Measurements from ENCODE around the gene DCUN1D3.

DNA sequence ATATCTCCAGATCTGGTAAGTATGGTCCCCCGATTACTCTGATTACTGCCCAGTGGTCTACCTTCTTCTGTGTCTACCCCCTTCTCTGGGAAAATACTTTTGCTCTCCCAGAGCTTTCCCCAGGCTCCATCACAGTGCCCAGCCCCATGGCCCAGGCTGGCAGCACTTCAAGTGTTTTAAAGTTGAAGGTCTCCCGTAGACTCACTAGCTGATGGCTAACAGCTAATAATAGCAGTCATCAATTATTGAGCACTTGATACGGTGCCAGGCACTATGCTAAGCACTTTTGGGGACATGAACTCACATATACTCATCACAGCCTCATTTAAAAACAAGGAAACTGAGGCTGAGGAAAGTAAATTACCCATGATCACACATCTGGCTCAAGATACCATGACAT lies 33.4 kb downstream of the DCUN1D3 start:
- TF ChIP-seq, protein P1, sequence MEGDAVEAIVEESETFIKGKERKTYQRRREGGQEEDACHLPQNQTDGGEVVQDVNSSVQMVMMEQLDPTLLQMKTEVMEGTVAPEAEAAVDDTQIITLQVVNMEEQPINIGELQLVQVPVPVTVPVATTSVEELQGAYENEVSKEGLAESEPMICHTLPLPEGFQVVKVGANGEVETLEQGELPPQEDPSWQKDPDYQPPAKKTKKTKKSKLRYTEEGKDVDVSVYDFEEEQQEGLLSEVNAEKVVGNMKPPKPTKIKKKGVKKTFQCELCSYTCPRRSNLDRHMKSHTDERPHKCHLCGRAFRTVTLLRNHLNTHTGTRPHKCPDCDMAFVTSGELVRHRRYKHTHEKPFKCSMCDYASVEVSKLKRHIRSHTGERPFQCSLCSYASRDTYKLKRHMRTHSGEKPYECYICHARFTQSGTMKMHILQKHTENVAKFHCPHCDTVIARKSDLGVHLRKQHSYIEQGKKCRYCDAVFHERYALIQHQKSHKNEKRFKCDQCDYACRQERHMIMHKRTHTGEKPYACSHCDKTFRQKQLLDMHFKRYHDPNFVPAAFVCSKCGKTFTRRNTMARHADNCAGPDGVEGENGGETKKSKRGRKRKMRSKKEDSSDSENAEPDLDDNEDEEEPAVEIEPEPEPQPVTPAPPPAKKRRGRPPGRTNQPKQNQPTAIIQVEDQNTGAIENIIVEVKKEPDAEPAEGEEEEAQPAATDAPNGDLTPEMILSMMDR (optimal IDR thresholded peaks at IDR 0.05 in 1 of 3, IDR thresholded peaks at IDR 0.05 in 1 of 3, conservative IDR thresholded peaks at IDR 0.05 in 1 of 3; ENCODE audit: extremely low read depth in 1 of 3, insufficient read depth in 2 of 3, low read length in 3 of 3), result no peak
- no peak for TF ChIP-seq EZH2 (IDR thresholded peaks at IDR 0.05; ENCODE audit: low read length)

All from keratinocyte (primary cell).